ENCODE measurements around the gene KNSTRN.
A peak's percentile ranks its signal among the peaks of the same experiment; 100 is the strongest.

The KNSTRN gene

GRCh38 chr15:40345867-40346578 lies 36.5 kb upstream of the KNSTRN start:
- DNase-seq (ENCODE audit: low spot score): no peak

GRCh38 chr15:40346579-40347558 lies 35.7 kb upstream of the KNSTRN start:
- no peak for DNase-seq (ENCODE audit: low spot score)

GRCh38 chr15:40347559-40348473 lies 34.7 kb upstream of the KNSTRN start:
- no peak for DNase-seq (ENCODE audit: low spot score)

GRCh38 chr15:40348474-40348870 lies 34.0 kb upstream of the KNSTRN start:
- DNase-seq (ENCODE audit: low spot score): no peak

- no peak for DNase-seq (ENCODE audit: low spot score)
These were observed 33.4 kb upstream of the KNSTRN start for GRCh38 chr15:40349163-40349562.

GRCh38 chr15:40352281-40352901 lies 30.1 kb upstream of the KNSTRN start:
- no peak for DNase-seq (ENCODE audit: low spot score)

- DNase-seq (ENCODE audit: low spot score): no peak
These were observed 28.8 kb upstream of the KNSTRN start for GRCh38 chr15:40353697-40354096.

- DNase-seq (ENCODE audit: low spot score): no peak
These were observed 27.9 kb upstream of the KNSTRN start for GRCh38 chr15:40354408-40355171.

- DNase-seq (ENCODE audit: low spot score): no peak
These were observed 26.4 kb upstream of the KNSTRN start for GRCh38 chr15:40355976-40356585.

GRCh38 chr15:40357246-40357645 lies 25.3 kb upstream of the KNSTRN start:
- no peak for DNase-seq (ENCODE audit: low spot score)

GRCh38 chr15:40357723-40358470 lies 24.6 kb upstream of the KNSTRN start, which contains the start of gene DISP2:
DISP2 (plus strand) TSS chr15:40358219; CDS start chr15:40358322, 103 bp downstream.
- DNase-seq (ENCODE audit: low spot score): peak; percentile 80

- DNase-seq (ENCODE audit: low spot score): no peak
These were observed 23.8 kb upstream of the KNSTRN start for GRCh38 chr15:40358471-40359353.

GRCh38 chr15:40360015-40360414 lies 22.5 kb upstream of the KNSTRN start:
- no peak for DNase-seq (ENCODE audit: low spot score)

GRCh38 chr15:40361640-40362039 lies 20.9 kb upstream of the KNSTRN start:
- DNase-seq (ENCODE audit: low spot score): no peak

- DNase-seq (ENCODE audit: low spot score): no peak
These were observed 18.9 kb upstream of the KNSTRN start for GRCh38 chr15:40363611-40364010.

GRCh38 chr15:40364251-40364650 lies 18.3 kb upstream of the KNSTRN start:
- DNase-seq (ENCODE audit: low spot score): no peak

- no peak for DNase-seq (ENCODE audit: low spot score)
These were observed 17.5 kb upstream of the KNSTRN start for GRCh38 chr15:40365016-40365415.

- no peak for DNase-seq (ENCODE audit: low spot score)
These were observed 16.7 kb upstream of the KNSTRN start for GRCh38 chr15:40365624-40366456.
